ENCODE results near the gene EWSR1. TPM values are rescaled to one million over a fixed set of nuclear protein-coding genes. Genes with fewer than 3 reads are reported as not detected.
"Not testable (repeated sequence)": the region's sequence is repeated elsewhere in the genome, so short reads cannot be mapped to it uniquely, and the experiment has no call there.

The EWSR1 gene
- total RNA-seq, 2 donors from 2014 or later: 145 to 236 TPM

DNA sequence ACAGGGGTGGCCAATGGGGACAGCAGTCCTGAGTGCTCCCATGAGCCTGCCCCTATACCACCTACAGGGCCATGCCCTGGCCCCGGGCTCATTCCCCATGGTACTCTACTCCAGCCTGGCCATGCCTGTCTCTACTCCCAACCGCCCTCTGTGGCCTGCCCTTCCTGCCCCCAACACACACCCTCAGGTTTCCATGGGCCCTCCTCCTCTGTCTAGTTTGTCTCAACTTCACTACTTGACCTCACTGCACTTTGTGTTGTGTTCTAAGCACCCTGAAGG is 73.7 kb downstream of the EWSR1 start:
- no peak for DNase-seq
- intact Hi-C loops (cut with DNase I): no loop called here
- TF ChIP-seq, protein P1, sequence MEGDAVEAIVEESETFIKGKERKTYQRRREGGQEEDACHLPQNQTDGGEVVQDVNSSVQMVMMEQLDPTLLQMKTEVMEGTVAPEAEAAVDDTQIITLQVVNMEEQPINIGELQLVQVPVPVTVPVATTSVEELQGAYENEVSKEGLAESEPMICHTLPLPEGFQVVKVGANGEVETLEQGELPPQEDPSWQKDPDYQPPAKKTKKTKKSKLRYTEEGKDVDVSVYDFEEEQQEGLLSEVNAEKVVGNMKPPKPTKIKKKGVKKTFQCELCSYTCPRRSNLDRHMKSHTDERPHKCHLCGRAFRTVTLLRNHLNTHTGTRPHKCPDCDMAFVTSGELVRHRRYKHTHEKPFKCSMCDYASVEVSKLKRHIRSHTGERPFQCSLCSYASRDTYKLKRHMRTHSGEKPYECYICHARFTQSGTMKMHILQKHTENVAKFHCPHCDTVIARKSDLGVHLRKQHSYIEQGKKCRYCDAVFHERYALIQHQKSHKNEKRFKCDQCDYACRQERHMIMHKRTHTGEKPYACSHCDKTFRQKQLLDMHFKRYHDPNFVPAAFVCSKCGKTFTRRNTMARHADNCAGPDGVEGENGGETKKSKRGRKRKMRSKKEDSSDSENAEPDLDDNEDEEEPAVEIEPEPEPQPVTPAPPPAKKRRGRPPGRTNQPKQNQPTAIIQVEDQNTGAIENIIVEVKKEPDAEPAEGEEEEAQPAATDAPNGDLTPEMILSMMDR (IDR thresholded peaks at IDR 0.05): no peak
- no peak overlapping the region for H3K4me3 ChIP-seq
- no peak overlapping the region for H3K27ac ChIP-seq
- no peak overlapping the region for H3K9ac ChIP-seq (ENCODE audit: low read depth in 2 of 2, low read length in 2 of 2)
- H3K9me3 ChIP-seq: no peaks in the 10 kb centered on the region
- no peaks in the 10 kb centered on the region for H3K4me1 ChIP-seq
- H3K36me3 ChIP-seq: peaks cover 29% of the 10 kb centered on the region
- H3K27me3 ChIP-seq: no peaks in the 10 kb centered on the region

DNA sequence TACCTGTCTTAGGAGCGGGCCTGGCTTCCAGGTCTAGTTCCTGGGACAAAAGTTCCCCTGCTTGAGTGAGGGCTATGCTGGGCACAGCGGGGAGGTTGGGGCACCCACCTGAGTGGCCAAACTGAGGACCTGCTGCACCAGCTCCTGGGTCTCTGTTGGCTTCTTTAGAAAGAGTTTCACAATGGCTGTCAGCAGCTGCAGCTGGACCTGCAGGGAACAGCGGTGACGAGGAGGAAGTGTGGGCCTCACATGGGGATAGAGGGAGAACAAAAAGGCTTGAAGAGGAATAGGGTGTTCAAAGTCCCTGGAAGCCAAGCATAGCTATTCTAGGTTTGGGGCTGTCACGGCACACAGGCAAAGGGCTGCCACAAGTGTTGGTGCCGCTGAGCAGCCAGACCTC is 74.1 kb downstream of the EWSR1 start:
- H3K36me3 ChIP-seq: peaks cover 29% of the 10 kb centered on the region
- intact Hi-C loops (cut with DNase I): no loop called here
- H3K9me3 ChIP-seq: no peaks in the 10 kb centered on the region
- no peak for DNase-seq
- no peaks in the 10 kb centered on the region for H3K4me1 ChIP-seq
- no peaks in the 10 kb centered on the region for H3K27me3 ChIP-seq
- TF ChIP-seq, protein P1 (IDR thresholded peaks at IDR 0.05): no peak
- H3K9ac ChIP-seq (ENCODE audit: low read depth in 2 of 2, low read length in 2 of 2): no peak overlapping the region
- H3K27ac ChIP-seq: no peak overlapping the region
- H3K4me3 ChIP-seq: no peak overlapping the region

DNA sequence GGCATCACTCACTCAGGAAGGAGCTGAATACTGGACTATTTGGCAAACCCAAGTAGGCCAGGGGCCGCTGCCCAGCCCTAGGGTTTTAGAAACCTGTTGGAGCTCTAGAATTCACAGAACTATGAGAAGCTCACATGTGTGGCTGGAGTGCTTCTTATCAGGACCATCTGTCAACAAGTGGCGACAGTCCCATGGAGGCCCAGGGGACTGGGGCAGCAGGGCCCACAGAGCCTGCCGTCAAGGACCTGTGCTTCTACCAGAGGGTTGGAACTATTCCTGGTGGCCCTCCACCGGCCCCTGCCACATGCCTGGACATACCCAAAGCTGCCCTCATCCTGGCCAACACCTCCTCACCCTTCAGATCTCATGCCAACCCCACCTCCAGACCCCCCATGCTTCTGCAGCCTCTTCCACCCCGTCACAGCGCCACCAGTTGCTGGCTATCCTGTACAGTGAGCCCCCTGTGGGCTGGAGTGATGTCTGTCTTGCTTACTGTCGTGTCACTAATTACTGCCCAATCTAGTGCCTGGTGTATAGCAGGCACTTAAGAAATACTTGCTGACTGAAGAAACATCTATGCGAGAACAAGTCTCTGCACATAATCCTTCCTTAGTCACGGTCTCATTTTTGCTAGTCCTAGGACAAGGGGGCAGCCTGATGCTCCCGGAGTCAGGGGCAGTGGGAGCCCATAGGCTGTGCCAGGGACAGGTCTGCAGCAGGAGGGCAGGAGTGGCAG is 74.7 kb downstream of the EWSR1 start:
- H3K36me3 ChIP-seq: peaks cover 32% of the 10 kb centered on the region
- no peak for DNase-seq
- H3K4me3 ChIP-seq: no peak overlapping the region
- H3K4me1 ChIP-seq: no peaks in the 10 kb centered on the region
- no peaks in the 10 kb centered on the region for H3K9me3 ChIP-seq
- H3K27ac ChIP-seq: no peak overlapping the region
- no peak overlapping the region for H3K9ac ChIP-seq (ENCODE audit: low read depth in 2 of 2, low read length in 2 of 2)
- intact Hi-C loops (cut with DNase I): no loop called here
- H3K27me3 ChIP-seq: no peaks in the 10 kb centered on the region
- TF ChIP-seq, protein P1 (IDR thresholded peaks at IDR 0.05): no peak

DNA sequence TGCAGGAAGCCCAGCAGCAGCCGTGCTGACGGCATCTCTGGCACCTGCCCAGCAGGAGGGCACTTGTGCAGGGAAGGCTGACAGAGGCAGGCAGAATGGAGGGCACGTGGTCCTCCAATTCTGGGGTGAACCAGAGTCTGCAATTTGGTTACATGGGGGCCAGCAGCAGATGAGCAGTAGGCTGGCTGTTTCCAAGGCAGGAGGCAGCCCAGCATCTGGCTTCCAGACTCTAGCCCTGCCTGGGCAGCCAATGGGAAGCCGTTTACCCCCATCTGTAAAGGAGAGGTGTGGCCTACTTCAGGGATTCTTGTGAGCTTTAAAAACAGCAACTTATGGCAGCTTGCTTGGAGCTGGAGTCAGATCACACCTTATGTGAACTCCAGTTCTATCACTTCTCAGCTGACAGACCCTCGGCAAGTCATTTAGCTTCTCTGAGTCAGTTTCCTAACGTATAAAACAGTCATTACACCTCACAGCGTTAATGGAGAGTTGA is 75.3 kb downstream of the EWSR1 start:
- Histone ChIP-seq H3K27me3 (no peaks in the 10 kb centered on the region), H3K9me3 (no peaks in the 10 kb centered on the region), H3K36me3 (peaks cover 32% of the 10 kb centered on the region), H3K4me3 (no peak overlapping the region), H3K4me1 (no peaks in the 10 kb centered on the region), H3K9ac (ENCODE audit: low read depth in 2 of 2, low read length in 2 of 2) (no peak overlapping the region), H3K27ac (no peak overlapping the region)
- no peak for DNase-seq
- intact Hi-C loops (cut with DNase I): no loop called here
- TF ChIP-seq, protein P1 (IDR thresholded peaks at IDR 0.05): no peak

DNA sequence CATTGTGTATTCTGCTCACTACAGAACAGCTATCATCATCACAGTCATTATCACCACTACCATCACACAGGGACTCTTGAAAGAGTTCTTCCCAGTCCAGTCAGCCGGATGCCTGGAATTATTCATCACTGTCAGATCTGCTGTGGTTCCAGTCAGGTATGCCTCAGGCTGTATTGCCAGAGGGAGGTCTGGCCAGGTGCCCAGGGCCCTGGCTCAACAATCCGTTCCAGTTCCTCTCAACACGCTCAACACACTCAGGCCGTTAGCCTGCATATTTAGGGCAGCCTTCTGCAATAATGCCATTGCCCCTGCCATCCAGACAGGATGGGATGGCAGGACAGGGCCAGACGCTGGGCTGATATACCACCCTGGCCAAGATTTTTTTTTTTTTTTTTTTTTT is 76.1 kb downstream of the EWSR1 start:
- Histone ChIP-seq H3K9ac (ENCODE audit: low read depth in 2 of 2, low read length in 2 of 2) (no peak overlapping the region), H3K27ac (no peak overlapping the region), H3K9me3 (no peaks in the 10 kb centered on the region), H3K36me3 (peaks cover 26% of the 10 kb centered on the region), H3K4me1 (no peaks in the 10 kb centered on the region), H3K27me3 (no peaks in the 10 kb centered on the region), H3K4me3 (no peak overlapping the region)
- TF ChIP-seq, protein P1 (IDR thresholded peaks at IDR 0.05): no peak
- intact Hi-C loops (cut with DNase I): no loop called here
- DNase-seq: no peak

DNA sequence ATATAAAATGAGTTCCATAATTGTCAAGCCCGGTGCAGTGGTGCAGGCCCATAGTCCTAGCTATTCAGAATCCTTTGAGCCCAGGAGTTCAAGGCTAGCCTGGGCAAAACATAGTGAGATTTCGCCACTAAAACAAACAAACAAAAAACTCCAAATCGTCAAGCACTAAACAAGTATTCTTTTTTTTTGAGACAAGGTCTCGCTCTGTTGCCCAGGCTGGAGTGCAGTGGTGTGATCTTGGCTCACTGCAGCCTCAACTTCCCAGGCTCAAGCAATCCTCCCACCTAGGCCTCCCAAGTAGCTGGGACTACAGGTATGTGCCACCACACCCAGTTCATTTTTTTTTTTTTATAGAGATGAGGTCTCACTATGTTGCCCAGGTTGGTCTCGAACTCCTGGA is 76.8 kb downstream of the EWSR1 start:
- H3K36me3 ChIP-seq: peaks cover 18% of the 10 kb centered on the region
- H3K27ac ChIP-seq; DNase-seq; intact Hi-C loops (cut with DNase I); H3K4me3 ChIP-seq; H3K4me1 ChIP-seq; H3K9ac ChIP-seq (ENCODE audit: low read depth in 2 of 2, low read length in 2 of 2); H3K9me3 ChIP-seq; H3K27me3 ChIP-seq: not testable (repeated sequence)

All from colonic mucosa (tissue), 4 donors.